ENCODE measurements around the gene ZDHHC8. TPM values are rescaled to one million over a fixed set of nuclear protein-coding genes. Genes with fewer than 3 reads are reported as not detected.

Gene ZDHHC8
- total and polyA plus RNA-seq, 10 donors = 12.7 to 71.5 (median 33.6) TPM

DNA sequence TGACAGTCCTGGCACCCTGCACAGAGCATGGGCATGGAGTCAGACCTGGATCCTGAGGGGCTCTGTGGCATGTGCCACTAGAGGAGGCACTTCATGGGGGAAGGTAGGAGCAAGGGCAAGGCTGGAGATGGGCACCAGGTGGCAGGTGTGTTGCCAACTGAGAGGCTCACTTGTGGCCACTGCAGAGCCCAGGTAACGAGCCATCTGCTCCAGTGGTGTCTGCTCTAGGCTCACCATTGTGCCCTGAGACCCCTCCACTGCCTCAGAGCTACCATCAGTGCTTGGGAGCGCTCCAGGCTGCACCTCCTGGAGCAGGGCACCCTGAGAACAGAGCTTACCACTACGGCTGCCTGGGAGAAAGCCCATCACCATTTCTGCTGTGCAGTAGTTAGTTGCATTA lies 1.3 kb upstream of the ZDHHC8 start:
- Histone ChIP-seq H3K9me3 (no peaks in the 10 kb centered on the region), H3K27ac (peak overlapping the region in 5 of 8 donors; percentile 93 to 96 (median 94)), H3K27me3 (replicated peaks in 1 of 7) (no peaks in the 10 kb centered on the region), H3K4me1 (peaks cover 13 to 71% (median 50%) of the 10 kb centered on the region in 6 donors), H3K4me3 (peak overlapping the region in 4 of 8 donors; percentile 87 to 98 (median 92)), H3K36me3 (peaks cover 0 to 30% (median 24%) of the 10 kb centered on the region in 6 donors)
- no peak for DNase-seq
- 55 to 86% (median 80%) methylated on average over 1 to 3 of the region's 3 CpGs for WGBS, 5 donors
- TF ChIP-seq, protein P1, sequence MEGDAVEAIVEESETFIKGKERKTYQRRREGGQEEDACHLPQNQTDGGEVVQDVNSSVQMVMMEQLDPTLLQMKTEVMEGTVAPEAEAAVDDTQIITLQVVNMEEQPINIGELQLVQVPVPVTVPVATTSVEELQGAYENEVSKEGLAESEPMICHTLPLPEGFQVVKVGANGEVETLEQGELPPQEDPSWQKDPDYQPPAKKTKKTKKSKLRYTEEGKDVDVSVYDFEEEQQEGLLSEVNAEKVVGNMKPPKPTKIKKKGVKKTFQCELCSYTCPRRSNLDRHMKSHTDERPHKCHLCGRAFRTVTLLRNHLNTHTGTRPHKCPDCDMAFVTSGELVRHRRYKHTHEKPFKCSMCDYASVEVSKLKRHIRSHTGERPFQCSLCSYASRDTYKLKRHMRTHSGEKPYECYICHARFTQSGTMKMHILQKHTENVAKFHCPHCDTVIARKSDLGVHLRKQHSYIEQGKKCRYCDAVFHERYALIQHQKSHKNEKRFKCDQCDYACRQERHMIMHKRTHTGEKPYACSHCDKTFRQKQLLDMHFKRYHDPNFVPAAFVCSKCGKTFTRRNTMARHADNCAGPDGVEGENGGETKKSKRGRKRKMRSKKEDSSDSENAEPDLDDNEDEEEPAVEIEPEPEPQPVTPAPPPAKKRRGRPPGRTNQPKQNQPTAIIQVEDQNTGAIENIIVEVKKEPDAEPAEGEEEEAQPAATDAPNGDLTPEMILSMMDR (IDR thresholded peaks at IDR 0.05 in 8 of 11, conservative IDR thresholded peaks at IDR 0.05 in 3 of 11) = no peak
- TF ChIP-seq POLR2AphosphoS5 (IDR thresholded peaks at IDR 0.05) (no peak), POLR2A (IDR thresholded peaks at IDR 0.05) (no peak)
- intact Hi-C loops (cut with DNase I; ENCODE audit: low total_unique reads) = no loop called here

DNA sequence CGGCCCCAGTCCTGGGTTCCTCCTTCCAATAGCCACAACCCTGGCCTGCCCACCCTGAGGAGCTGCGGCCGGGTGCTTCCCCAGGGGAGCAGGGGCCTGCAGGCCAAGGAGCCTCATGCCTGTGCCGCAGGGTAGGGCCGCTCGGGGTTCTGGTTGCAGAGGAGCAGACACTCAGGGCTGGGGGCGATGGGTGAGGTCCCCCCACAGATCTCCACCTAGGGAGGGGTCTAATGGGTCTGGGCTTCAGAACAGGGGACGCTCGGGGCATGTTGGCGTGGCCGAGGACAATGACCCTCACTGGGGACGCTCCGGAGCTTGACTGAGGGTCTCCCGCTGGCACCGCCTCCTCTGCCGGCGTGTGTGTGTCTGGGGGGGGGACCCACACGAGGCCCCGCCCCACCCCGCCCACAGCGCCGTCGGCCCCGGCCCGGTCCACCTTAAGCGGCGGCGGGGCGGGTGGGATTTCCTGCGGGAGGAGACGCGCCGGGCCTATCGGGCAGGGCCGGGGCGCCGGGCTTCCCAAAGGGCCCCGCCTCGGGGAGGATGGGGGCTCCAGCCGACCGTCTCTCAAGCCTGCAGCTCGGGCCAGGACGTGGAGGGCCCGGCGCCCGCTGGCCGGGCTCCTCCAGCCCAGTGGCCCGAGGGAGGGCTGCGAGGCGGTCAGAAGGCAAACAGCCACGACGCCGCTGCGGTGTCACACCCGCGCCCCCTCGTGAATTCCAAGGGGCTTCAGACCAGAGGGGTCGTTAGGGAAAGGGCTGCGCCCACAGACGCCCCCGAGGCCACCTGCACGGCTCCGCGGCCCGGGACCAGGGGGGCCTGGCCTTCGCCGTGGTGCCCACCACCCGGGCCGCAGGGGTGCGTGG lies 640 bp upstream of the ZDHHC8 start:
- Histone ChIP-seq H3K27me3 (replicated peaks in 1 of 7) (no peaks in the 10 kb centered on the region), H3K4me1 (peaks cover 13 to 71% (median 55%) of the 10 kb centered on the region in 6 donors), H3K27ac (peak overlapping the region; percentile 77 to 96 (median 94)), H3K36me3 (peaks cover 0 to 23% (median 17%) of the 10 kb centered on the region in 6 donors), H3K4me3 (peak overlapping the region; percentile 86 to 98 (median 92)), H3K9me3 (no peaks in the 10 kb centered on the region)
- DNase-seq = peak; percentile 96
- intact Hi-C loops (cut with DNase I; ENCODE audit: low total_unique reads) = no loop called here
- peak; percentile 48 to 83 (median 76) for TF ChIP-seq POLR2AphosphoS5 (IDR thresholded peaks at IDR 0.05)
- TF ChIP-seq, protein P1 (IDR thresholded peaks at IDR 0.05 in 8 of 11, conservative IDR thresholded peaks at IDR 0.05 in 3 of 11) = no peak
- TF ChIP-seq POLR2A (IDR thresholded peaks at IDR 0.05) = peak in 1 of 3 donors; percentile 26
- WGBS, 5 donors = 3 to 6% (median 4%) methylated on average over 21 to 70 of the region's 70 CpGs

DNA sequence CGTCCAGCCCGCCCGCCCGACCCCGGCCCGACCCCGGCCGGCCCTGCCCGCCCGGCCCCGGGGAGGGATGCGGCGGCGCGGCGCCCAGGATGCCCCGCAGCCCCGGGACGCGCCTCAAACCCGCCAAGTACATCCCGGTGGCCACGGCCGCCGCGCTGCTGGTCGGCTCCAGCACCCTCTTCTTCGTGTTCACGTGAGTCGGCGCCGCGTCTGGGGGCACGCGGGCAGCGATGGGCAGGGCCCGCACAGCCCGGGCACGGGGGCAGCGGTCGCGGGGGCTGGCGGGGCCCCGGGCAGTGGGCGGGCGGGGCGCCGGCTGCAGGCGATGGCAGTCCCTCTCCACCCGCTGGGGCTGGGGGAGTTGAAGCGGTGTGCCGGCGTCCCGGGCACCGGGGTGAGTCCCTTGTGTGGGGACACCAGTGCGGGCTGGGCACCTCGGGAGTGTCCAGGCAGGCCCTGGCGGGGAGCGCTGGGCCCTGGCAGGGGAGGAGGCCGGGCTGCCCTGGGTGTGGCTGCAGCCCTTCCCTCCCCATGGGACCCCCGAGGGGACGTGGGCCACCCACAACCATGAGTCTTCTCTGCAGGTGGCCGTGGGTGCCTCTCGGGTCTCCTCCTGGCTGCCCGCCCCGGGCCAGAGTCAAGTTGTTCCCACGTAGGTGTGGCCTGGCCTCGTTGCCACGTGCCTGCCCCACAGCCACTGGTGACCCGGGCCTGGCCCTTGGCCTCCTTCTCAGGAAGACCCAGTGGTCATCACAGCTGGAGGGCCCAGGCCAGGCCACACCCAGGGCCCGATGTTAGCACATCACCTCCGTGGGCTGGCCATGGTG lies 468 bp downstream of the ZDHHC8 start:
- intact Hi-C loops (cut with DNase I; ENCODE audit: low total_unique reads) = no loop called here
- peaks cover 0 to 12% (median 7%) of the 10 kb centered on the region in 6 donors for H3K36me3 ChIP-seq
- no peaks in the 10 kb centered on the region for H3K27me3 ChIP-seq (replicated peaks in 1 of 7)
- H3K27ac ChIP-seq = peak overlapping the region in 7 of 8 donors; percentile 32 to 96 (median 74)
- H3K4me3 ChIP-seq = peak overlapping the region; percentile 62 to 98 (median 82)
- peaks cover 13 to 75% (median 59%) of the 10 kb centered on the region in 6 donors for H3K4me1 ChIP-seq
- TF ChIP-seq POLR2AphosphoS5 (IDR thresholded peaks at IDR 0.05) = peak in 1 of 3 donors; percentile 45
- TF ChIP-seq, protein P1 (IDR thresholded peaks at IDR 0.05 in 8 of 11, conservative IDR thresholded peaks at IDR 0.05 in 3 of 11) = no peak
- DNase-seq = peak; percentile 87
- 0 to 1% (median 1%) methylated on average over 12 to 72 of the region's 72 CpGs; no CpG with 5 or more reads in 1 of the 5 donors for WGBS, 5 donors
- H3K9me3 ChIP-seq = no peaks in the 10 kb centered on the region
